Activated T-cell treated with anti-CD3 and anti-CD28 coated beads, Interleukin-2, amount 50 U/mL, for 24 hours (primary cell): Measurements from ENCODE around the gene SLC4A2.

ENCODE experiments used
- DNase-seq: peaks from one replicate; pipeline ENCODE4 v3.0.0-alpha.2; 2020
- H3K27ac Mint-ChIP-seq: 2 replicates; pipeline ENCODE4 v1.8.0; 2020; ENCODE audit warnings: mild to moderate bottlenecking, mixed read lengths
- H3K27me3 Mint-ChIP-seq: 2 replicates; pipeline ENCODE4 v1.8.0; 2020; ENCODE audit warnings: mixed read lengths
- H3K36me3 Mint-ChIP-seq: 2 replicates; pipeline ENCODE4 v1.8.0; 2020; ENCODE audit warnings: low read depth, mixed read lengths
- H3K4me1 Mint-ChIP-seq: 2 replicates; pipeline ENCODE4 v1.8.0; 2020; ENCODE audit warnings: low read depth, mixed read lengths
- H3K4me3 Mint-ChIP-seq: 2 replicates; pipeline ENCODE4 v1.8.0; 2020; ENCODE audit warnings: mild to moderate bottlenecking, moderate library complexity, mixed read lengths
- H3K9me3 Mint-ChIP-seq: 2 replicates; pipeline ENCODE4 v1.8.0; 2020; ENCODE audit warnings: mixed read lengths

The SLC4A2 gene

DNA sequence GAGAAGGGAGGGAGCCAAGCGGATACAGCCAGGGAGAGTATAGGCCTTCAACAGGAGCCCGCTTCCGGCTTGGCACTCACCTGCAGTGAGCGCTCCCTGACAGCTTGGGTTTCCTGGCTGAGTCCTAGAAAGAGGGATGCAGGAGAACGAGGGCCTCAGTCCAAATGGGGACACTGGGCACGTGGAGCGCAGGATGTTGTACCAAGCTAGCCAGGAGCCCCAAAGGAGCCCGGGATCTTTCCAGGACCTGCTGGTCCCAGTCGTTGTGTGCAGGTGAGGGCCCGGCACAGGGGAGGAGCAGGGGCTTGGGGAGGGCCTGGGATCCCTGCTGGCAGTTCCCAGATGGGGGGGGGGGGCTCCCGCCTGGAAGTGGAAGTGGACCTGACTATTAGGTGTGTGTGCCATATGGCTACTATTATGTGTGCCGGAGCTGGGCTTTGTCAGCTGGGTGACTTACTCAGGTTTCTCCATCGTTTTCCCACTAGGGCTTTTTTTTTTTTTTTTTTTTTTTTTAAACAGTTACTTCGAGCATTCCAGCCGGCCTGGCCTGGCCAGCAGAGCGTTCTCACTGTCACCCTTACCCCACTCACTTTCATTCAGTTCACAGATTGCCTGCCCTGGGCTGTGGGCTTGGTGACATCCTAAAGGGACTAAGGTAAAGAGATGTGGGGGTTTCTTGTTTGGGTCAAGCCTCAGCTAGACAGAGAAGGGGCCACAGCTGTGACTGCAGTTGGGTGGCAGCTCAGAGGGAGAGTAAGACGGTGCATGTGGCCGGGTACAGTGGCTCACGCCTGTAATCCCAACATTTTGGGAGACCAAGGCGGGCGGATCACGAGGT is 30.7 kb downstream of the SLC4A2 start:
- H3K9me3 Mint-ChIP-seq: no peaks in the 10 kb centered on the region
- H3K27me3 Mint-ChIP-seq: peaks cover 3% of the 10 kb centered on the region
- H3K27ac Mint-ChIP-seq: no peak overlapping the region
- peaks cover 28% of the 10 kb centered on the region for H3K4me1 Mint-ChIP-seq
- DNase-seq: no peak
- no peak overlapping the region for H3K4me3 Mint-ChIP-seq
- H3K36me3 Mint-ChIP-seq: peaks cover 19% of the 10 kb centered on the region

DNA sequence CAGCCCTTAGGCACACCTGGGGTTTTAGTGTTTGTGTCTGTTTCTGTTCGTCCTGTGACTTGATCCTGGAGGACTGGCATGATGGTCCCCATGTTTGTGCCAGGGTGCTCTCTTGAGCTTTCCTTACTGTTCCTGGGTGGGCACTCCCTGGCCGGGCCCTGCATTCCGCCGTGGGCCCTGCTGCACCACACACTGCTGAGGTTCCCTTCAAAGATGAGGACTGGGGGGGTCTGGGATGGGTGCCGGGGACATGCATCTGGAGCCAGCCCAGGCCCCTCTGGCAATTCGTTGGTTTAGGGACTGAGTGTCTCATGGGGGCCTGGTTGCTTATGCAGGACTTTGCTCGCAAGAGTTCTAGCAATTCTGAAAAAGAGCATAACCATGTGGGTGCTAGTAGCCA is 31.6 kb downstream of the SLC4A2 start:
- H3K4me1 Mint-ChIP-seq: peaks cover 23% of the 10 kb centered on the region
- no peak for DNase-seq
- no peaks in the 10 kb centered on the region for H3K27me3 Mint-ChIP-seq
- peaks cover 22% of the 10 kb centered on the region for H3K36me3 Mint-ChIP-seq
- H3K27ac Mint-ChIP-seq: no peak overlapping the region
- no peaks in the 10 kb centered on the region for H3K9me3 Mint-ChIP-seq
- H3K4me3 Mint-ChIP-seq: no peak overlapping the region

DNA sequence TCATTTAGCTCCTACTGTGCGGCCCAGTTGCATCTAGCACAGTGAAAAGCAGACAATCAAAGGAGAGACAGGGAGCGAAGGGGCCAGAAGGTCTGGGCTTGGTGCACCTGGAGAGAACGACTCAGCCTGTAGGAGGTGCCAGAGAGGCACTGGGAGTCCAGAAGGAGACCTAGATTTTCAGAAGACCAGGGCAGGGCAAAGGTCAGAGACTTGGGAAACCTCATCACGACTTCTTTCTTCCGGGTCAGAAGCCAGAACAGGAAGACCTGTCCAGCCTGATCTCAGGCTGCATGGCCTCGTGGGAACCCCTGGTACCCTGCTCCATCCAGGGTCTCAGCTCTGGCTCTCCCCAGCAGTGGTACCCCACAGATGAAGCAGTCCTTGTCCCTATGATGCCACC is 32.0 kb downstream of the SLC4A2 start:
- H3K9me3 Mint-ChIP-seq: no peaks in the 10 kb centered on the region
- H3K4me1 Mint-ChIP-seq: peaks cover 25% of the 10 kb centered on the region
- no peaks in the 10 kb centered on the region for H3K27me3 Mint-ChIP-seq
- DNase-seq: no peak
- H3K27ac Mint-ChIP-seq: no peak overlapping the region
- H3K4me3 Mint-ChIP-seq: no peak overlapping the region
- peaks cover 24% of the 10 kb centered on the region for H3K36me3 Mint-ChIP-seq

DNA sequence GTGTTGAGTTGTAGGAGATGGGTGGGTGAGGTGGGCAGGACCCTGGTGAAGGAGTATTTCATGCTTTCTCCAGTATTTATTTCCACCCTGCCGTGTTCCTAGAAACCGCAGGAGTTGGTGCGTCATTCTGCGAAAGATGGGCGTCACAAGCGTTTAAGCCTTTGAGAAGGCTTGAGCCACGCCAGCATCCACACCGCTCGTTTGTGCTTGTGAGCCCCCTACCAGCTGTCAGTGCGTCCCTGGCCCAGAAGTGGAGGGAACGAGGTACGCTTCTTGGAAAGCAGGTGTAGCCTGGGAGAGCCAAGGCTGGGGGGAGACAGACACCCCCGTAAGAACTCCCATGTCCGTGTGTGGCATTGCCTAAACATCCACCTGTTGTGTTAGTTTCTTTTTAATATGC is 32.6 kb downstream of the SLC4A2 start:
- Mint-ChIP-seq H3K27me3 (no peaks in the 10 kb centered on the region), H3K27ac (no peak overlapping the region), H3K4me1 (peaks cover 25% of the 10 kb centered on the region), H3K4me3 (no peak overlapping the region), H3K9me3 (no peaks in the 10 kb centered on the region), H3K36me3 (peaks cover 24% of the 10 kb centered on the region)
- DNase-seq: no peak

DNA sequence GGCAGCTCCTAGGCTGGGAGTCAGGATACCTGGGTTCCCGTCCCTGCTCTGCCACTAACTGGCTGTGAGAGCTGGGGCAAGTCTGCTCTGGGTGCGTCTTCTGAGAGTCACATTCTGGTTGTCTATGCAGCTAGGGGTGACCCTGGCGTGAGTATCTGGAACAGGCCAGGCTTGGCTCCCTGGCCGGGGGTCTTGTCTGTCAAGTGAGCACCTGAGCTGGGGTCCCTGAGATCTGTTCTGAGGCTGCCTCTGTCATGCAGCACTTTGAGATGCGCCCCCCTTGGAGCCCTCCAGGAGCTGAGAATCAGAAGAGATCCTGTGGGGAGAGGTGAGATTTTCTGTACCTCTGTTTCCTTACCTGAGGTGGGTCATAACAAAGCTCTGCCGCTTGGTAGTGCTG is 34.4 kb downstream of the SLC4A2 start:
- peaks cover 16% of the 10 kb centered on the region for H3K4me1 Mint-ChIP-seq
- H3K27me3 Mint-ChIP-seq: no peaks in the 10 kb centered on the region
- H3K27ac Mint-ChIP-seq: no peak overlapping the region
- H3K36me3 Mint-ChIP-seq: peaks cover 23% of the 10 kb centered on the region
- no peak overlapping the region for H3K4me3 Mint-ChIP-seq
- no peak for DNase-seq
- H3K9me3 Mint-ChIP-seq: no peaks in the 10 kb centered on the region

DNA sequence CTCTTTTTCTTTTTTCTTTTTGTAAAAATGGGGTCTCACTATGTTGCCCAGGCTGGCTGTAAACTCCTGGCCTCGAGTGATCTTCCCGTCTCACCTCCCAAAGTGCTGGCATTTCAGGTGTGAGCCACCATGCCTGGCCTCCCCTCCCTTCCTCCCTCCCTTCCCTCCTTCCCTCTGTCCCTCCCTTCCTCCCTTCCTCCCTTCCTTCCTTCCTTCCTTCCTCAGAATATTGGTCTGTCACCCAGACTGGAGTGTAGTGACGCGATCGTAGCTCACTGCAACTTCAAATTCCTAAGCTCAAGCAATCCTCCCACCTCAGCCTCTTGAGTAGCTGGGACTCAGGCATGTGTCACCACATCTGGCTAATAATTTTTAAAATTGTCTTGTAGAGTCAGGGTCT is 35.3 kb downstream of the SLC4A2 start:
- H3K27ac Mint-ChIP-seq: no peak overlapping the region
- H3K4me3 Mint-ChIP-seq: no peak overlapping the region
- no peaks in the 10 kb centered on the region for H3K9me3 Mint-ChIP-seq
- peaks cover 9% of the 10 kb centered on the region for H3K4me1 Mint-ChIP-seq
- H3K36me3 Mint-ChIP-seq: peaks cover 14% of the 10 kb centered on the region
- DNase-seq: no peak
- H3K27me3 Mint-ChIP-seq: no peaks in the 10 kb centered on the region

DNA sequence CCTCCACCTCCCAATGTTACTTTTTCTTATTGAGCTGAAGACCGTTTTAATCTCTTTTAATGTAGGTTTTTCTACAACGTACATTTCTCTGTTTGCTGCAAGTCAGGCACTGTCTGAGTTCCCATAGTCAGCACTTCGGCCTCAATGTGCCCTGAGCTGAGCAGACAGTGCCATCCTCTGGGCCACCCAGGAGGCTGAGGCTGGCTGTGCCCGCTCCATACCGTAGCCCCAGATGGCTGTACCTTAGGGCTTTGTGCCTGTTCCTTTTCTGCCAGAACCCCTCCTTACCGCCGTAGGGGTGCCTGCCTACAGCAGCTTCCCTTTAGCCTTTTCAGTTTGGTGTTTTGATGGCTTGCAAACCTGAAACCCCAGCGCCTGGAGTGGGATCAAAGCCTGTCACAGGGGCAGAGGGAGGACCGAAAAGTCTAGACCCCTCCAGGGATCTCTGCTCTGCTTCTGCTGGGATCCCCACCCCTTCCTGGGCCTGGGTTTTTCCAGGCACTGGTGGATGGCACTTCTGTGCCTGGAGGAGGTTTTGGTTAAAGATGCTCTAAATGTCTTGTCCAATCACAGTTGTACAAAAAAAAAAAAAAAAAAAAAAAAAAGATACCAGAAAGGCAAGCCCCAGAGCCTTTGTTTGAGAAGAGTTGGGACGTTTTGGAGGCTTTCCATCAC is 35.9 kb downstream of the SLC4A2 start:
- H3K9me3 Mint-ChIP-seq: no peaks in the 10 kb centered on the region
- H3K27ac Mint-ChIP-seq: no peak overlapping the region
- no peak for DNase-seq
- no peaks in the 10 kb centered on the region for H3K27me3 Mint-ChIP-seq
- peaks cover 9% of the 10 kb centered on the region for H3K4me1 Mint-ChIP-seq
- peaks cover 12% of the 10 kb centered on the region for H3K36me3 Mint-ChIP-seq
- no peak overlapping the region for H3K4me3 Mint-ChIP-seq

DNA sequence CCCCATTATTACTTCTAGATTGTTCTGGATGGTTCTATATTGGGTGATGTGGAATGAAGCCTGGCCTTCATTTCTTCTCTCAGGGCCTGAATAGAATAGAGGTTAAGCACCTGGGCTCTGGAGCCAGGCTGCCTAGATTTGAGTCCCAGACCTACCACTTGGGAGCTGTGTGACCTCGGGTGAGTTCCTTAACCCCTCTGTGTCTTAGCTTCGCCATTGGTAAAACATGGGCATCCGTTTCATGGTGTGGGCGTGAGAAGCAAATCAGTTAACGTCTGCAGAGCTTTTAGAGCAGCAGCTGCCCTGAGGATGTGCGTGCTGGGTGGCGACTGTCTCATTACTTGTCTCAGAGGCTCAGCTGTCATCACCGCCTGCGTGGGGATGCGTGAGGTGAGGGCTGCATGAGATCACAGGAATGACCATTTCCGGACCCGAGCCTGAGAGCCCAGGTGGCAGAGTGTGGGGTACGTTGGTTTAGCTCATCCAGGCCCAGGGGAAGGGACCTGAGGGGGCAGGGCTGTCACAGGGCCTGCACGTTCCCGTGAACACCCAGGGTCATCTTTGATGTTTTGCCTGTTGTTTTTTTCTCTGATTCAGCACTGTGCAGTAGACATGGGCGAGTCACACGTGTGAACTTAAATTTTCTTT is 36.6 kb downstream of the SLC4A2 start:
- no peaks in the 10 kb centered on the region for H3K9me3 Mint-ChIP-seq
- no peak for DNase-seq
- no peak overlapping the region for H3K27ac Mint-ChIP-seq
- H3K27me3 Mint-ChIP-seq: no peaks in the 10 kb centered on the region
- H3K4me1 Mint-ChIP-seq: peaks cover 9% of the 10 kb centered on the region
- no peak overlapping the region for H3K4me3 Mint-ChIP-seq
- peaks cover 10% of the 10 kb centered on the region for H3K36me3 Mint-ChIP-seq

DNA sequence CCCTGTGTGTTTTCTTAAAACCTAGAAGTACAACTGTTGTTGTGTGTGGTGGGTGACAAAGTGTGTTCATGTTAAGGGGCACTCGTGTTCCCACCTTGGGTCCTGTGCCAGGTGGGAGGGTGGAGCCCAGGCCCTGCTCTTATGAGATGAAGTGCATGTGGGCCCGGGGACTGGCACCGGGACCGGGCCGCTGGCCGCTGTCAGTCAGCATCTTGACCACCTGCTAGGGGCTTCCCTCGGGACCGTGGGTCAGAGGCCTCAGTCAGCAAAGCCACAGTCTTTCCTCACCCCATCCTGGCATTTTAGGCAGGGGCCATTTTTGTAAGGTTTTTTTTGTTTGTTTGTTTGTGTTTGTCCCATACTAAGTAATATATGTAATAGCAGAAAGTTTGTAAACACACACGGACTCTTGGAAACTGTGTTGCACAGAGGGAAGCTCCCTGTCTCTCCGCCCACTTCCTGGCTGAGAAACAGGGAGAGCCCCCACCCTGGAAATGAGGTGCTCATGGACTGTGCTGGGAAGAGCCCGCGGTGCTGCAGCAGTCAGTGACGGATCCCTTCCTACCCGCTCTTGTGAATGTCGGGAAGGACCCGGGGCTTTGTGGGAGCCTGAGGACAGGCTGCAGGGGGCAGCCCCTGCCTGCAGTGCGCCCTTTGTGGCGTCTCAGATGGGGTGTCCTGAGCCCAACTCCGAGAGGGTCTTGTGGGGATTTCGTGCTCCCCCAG is 40.3 kb downstream of the SLC4A2 start:
- peaks cover 9% of the 10 kb centered on the region for H3K36me3 Mint-ChIP-seq
- DNase-seq: no peak
- no peaks in the 10 kb centered on the region for H3K9me3 Mint-ChIP-seq
- no peak overlapping the region for H3K4me3 Mint-ChIP-seq
- peaks cover 5% of the 10 kb centered on the region for H3K4me1 Mint-ChIP-seq
- no peaks in the 10 kb centered on the region for H3K27me3 Mint-ChIP-seq
- H3K27ac Mint-ChIP-seq: no peak overlapping the region

DNA sequence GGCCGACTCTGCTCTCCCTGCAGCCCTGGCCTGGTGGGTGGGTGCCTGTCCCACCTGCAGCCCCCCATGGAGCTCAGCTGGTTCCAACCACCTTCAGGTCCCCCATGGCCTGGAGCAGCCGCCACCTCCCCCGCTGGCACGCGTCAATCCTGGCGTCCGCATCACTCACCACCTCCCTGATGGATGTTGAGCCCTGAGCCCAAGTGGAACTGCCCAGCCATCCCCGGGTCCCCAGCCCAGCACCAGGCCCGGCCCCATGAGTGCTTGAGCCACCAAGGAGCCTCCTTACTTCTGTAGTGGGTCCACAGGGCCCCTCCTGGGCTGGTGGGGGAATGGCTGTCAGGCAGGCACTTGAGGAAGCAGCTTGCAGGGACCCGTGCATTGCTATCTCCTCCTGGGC is 41.5 kb downstream of the SLC4A2 start:
- peaks cover 3% of the 10 kb centered on the region for H3K4me1 Mint-ChIP-seq
- H3K9me3 Mint-ChIP-seq: no peaks in the 10 kb centered on the region

DNA sequence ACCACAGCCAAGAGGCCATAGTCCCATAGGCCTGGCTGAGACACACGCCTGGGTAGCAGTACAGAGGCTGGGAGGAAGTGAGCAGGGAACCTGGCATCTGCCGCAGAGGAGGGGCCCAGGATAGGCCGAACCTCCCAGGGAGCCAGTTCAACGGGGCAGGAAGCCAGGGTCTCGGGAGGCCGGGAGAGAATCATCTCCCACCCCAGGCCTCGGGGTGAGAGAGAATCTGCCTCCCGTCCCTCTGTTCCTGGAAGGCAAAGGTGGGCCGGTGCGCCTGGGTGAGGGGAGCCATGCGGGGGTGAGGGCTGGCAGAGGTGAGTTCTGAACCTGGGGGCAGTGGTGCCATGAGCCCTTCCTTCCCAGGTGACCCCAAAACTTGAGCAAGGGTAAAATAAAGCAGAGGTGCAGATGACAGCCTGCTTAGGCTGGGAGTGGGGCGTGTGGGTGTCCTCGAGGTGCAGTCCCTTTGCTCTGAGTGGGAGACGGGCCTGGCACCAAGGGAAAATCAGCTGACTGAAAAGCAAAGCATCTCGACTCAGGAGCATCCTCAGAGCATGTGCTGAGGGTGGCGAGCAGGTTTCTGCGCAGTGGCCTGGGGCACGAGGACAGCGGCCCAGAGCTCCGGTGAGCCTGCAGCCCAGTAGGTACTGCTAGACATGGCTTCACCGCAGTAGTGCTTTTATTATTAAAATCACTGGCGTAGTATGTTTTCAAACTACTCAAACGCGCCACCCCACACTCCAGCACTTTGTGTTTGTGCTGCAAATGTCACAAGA is 42.4 kb downstream of the SLC4A2 start:
- DNase-seq: no peak
- Mint-ChIP-seq H3K27ac (no peak overlapping the region), H3K4me3 (no peak overlapping the region)

More for the DNA sequence above, 41.5 kb downstream of the SLC4A2 start:
- Mint-ChIP-seq H3K4me3 (no peak overlapping the region), H3K27ac (no peak overlapping the region), H3K36me3 (peaks cover 7% of the 10 kb centered on the region), H3K27me3 (no peaks in the 10 kb centered on the region)
- no peak for DNase-seq

DNA sequence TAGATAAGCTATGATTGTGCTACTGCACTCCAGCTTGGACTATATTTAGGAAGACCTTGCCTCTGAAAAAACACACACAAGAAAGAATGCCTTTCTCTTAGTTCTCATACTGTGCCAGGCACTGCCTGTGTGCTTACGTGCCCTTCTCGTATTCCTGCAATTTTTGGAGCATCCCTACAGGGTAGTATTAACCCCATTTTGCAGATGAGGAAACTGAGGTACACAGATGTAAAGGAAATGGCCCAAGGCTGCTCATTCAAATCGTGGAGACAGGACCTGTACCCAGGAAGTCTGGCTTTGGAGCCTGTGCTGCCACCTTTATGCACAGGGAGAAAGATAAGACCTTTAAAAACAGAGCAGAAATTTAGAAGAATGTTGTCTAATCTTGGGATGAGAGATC is 43.6 kb downstream of the SLC4A2 start:
- H3K4me3 Mint-ChIP-seq: no peak overlapping the region
- DNase-seq: no peak
- H3K36me3 Mint-ChIP-seq: no peaks in the 10 kb centered on the region
- H3K4me1 Mint-ChIP-seq: no peaks in the 10 kb centered on the region
- H3K27me3 Mint-ChIP-seq: no peaks in the 10 kb centered on the region
- no peak overlapping the region for H3K27ac Mint-ChIP-seq
- H3K9me3 Mint-ChIP-seq: no peaks in the 10 kb centered on the region

More for the DNA sequence above, 42.4 kb downstream of the SLC4A2 start:
- no peaks in the 10 kb centered on the region for H3K9me3 Mint-ChIP-seq
- no peaks in the 10 kb centered on the region for H3K4me1 Mint-ChIP-seq
- peaks cover 4% of the 10 kb centered on the region for H3K36me3 Mint-ChIP-seq
- H3K27me3 Mint-ChIP-seq: no peaks in the 10 kb centered on the region

DNA sequence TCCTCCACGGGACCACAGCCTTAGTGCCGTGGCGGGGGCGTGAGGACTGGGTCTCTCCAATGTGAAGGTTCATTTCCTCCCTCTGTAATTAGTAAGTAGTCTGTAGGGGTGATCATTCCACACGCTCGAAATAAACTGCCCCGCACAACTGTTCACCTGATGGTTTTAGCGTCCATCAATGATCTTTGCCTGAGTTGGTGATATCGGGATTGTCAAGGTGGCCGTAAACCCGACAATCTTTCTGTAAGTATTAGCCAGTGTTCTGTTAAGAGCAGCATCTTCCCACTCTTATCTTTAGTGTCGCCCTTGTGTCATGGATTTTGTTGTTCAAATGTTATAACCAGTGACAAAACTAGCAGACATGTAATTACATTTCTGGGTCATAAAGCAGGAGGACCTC is 44.6 kb downstream of the SLC4A2 start:
- H3K27ac Mint-ChIP-seq: no peak overlapping the region
- no peak overlapping the region for H3K4me3 Mint-ChIP-seq
- H3K36me3 Mint-ChIP-seq: no peaks in the 10 kb centered on the region
- H3K4me1 Mint-ChIP-seq: no peaks in the 10 kb centered on the region
- no peaks in the 10 kb centered on the region for H3K27me3 Mint-ChIP-seq
- DNase-seq: no peak
- no peaks in the 10 kb centered on the region for H3K9me3 Mint-ChIP-seq
